Neural cell (in vitro differentiated cells): ENCODE results near the gene FBXO42. TPM values are rescaled to one million over a fixed set of nuclear protein-coding genes. Genes with fewer than 3 reads are reported as not detected.

ENCODE experiments used
- H2AFZ ChIP-seq: fragments of 200-600, 300-800 bp; sonication (generic), shearing (Covaris generic); 2 replicates; pipeline ENCODE4 v1.6.0; 2014; ENCODE audit warnings: low read depth, mild to moderate bottlenecking, antibody characterized with exemption, low read length, moderate library complexity
- H3F3A ChIP-seq: fragments of 200-600 bp; shearing (Covaris generic); 2 replicates; pipeline ENCODE4 v1.6.1; 2016; ENCODE audit warnings: mild to moderate bottlenecking, moderate library complexity, mixed read lengths, antibody characterized with exemption, low read length; ENCODE audit not compliant: insufficient read depth, poor library complexity, severe bottlenecking
- H3K27ac ChIP-seq: fragments of 200-600, 300-800 bp; sonication (generic), shearing (Covaris generic); 2 replicates; pipeline ENCODE4 v1.5.1; 2014; ENCODE audit warnings: mild to moderate bottlenecking, low read length, moderate library complexity
- H3K27me3 ChIP-seq: fragments of 300-800, 200-600 bp; sonication (generic), shearing (Covaris generic); 2 replicates; pipeline ENCODE4 v1.6.0; 2014; ENCODE audit warnings: mild to moderate bottlenecking, low read depth, low read length, moderate library complexity; ENCODE audit not compliant: insufficient read depth
- H3K36me3 ChIP-seq: fragments of 300-800, 200-600 bp; sonication (generic), shearing (Covaris generic); 2 replicates; pipeline ENCODE4 v1.5.1; 2014; ENCODE audit warnings: mild to moderate bottlenecking, antibody characterized with exemption, low read length, moderate library complexity; ENCODE audit not compliant: insufficient read depth
- H3K4me2 ChIP-seq: fragments of 300-800, 200-600 bp; sonication (generic), shearing (Covaris generic); 2 replicates; pipeline ENCODE4 v1.6.0; 2014; ENCODE audit warnings: mild to moderate bottlenecking, low read length
- H3K4me3 ChIP-seq: fragments of 300-800, 200-600 bp; sonication (generic), shearing (Covaris generic); 2 replicates; pipeline ENCODE4 v1.5.1; 2014; ENCODE audit warnings: mild to moderate bottlenecking, low read length, moderate library complexity
- H3K79me2 ChIP-seq: fragments of 200-600 bp; shearing (Covaris generic); replicated peaks from 2 replicates; pipeline ENCODE4 v1.6.0; 2014; ENCODE audit warnings: mild to moderate bottlenecking, low read length, moderate library complexity; ENCODE audit not compliant: insufficient read depth
- H3K9ac ChIP-seq: fragments of 300-800, 200-600 bp; sonication (generic), shearing (Covaris generic); 2 replicates; pipeline ENCODE4 v1.6.1; 2016; ENCODE audit warnings: mild to moderate bottlenecking, low read length, mixed read lengths
- H3K9me2 ChIP-seq: fragments of 200-600 bp; shearing (Covaris generic); 2 replicates; pipeline ENCODE4 v1.6.1; 2016; ENCODE audit warnings: mild to moderate bottlenecking, low read length, mixed read lengths; ENCODE audit not compliant: insufficient read depth
- H3K9me3 ChIP-seq: fragments of 200-600, 300-800 bp; sonication (generic), shearing (Covaris generic); 2 replicates; pipeline ENCODE4 v1.6.1; 2016; ENCODE audit warnings: mild to moderate bottlenecking, mixed run types, low read length, moderate library complexity, mixed read lengths
- H4K20me1 ChIP-seq: fragments of 200-600 bp; shearing (Covaris generic); 2 replicates; pipeline ENCODE4 v1.6.1; 2016; ENCODE audit warnings: mild to moderate bottlenecking, mixed run types; ENCODE audit not compliant: insufficient read depth
- CTCF ChIP-seq: fragments of 450-650 bp; IDR thresholded peaks from 2 replicates; pipeline ENCODE4 v1.5.1; 2014; ENCODE audit warnings: antibody characterized with exemption, mild to moderate bottlenecking, moderate library complexity; ENCODE audit not compliant: poor library complexity, severe bottlenecking
- EP300 ChIP-seq: fragments of 450-650 bp; conservative IDR thresholded peaks from 2 replicates; pipeline ENCODE4 v1.6.1; 2014; ENCODE audit warnings: antibody characterized with exemption, mild to moderate bottlenecking, moderate library complexity; ENCODE audit not compliant: poor library complexity, severe bottlenecking
- EZH2 ChIP-seq: fragments of 200-600, 300-800 bp; shearing (Covaris generic), sonication (generic); IDR thresholded peaks from 2 replicates; pipeline ENCODE4 v1.6.1; 2014; ENCODE audit warnings: antibody characterized with exemption, low read length, borderline replicate concordance, mild to moderate bottlenecking; ENCODE audit not compliant: insufficient read depth, poor library complexity, severe bottlenecking
- MXI1 ChIP-seq: fragments of 450-650 bp; conservative IDR thresholded peaks from 2 replicates; pipeline ENCODE4 v1.6.1; 2014; ENCODE audit warnings: antibody characterized with exemption, mild to moderate bottlenecking; ENCODE audit not compliant: poor library complexity, severe bottlenecking
- POLR2AphosphoS5 ChIP-seq: IDR thresholded peaks from 2 replicates; pipeline ENCODE4 v1.6.1; 2012
- RAD21 ChIP-seq: fragments of 450-650 bp; conservative IDR thresholded peaks from 2 replicates; pipeline ENCODE4 v1.6.1; 2014; ENCODE audit warnings: antibody characterized with exemption, mild to moderate bottlenecking, moderate library complexity
- REST ChIP-seq: IDR thresholded peaks from 2 replicates; pipeline ENCODE4 v1.6.1; 2012; ENCODE audit warnings: borderline replicate concordance
- SMC3 ChIP-seq: fragments of 450-650 bp; conservative IDR thresholded peaks from 2 replicates; pipeline ENCODE4 v1.6.1; 2014; ENCODE audit warnings: antibody characterized with exemption, mild to moderate bottlenecking, moderate library complexity; ENCODE audit not compliant: poor library complexity
- TAF1 ChIP-seq: IDR thresholded peaks from 2 replicates; pipeline ENCODE4 v1.6.1; 2012; ENCODE audit warnings: low read depth
- polyA plus RNA-seq: library from polyadenylated mRNA; depleted of rRNA; stranded (reverse); fragments of >200 nt; gene quantifications from 2 replicates; pipeline ENCODE4 v1.2.3, GENCODE V29; 2014

The FBXO42 gene
- polyA plus RNA-seq, 1 donor from 2014 or later = 30.1 TPM

GRCh38 chr1:16342331-16343062 lies 9.8 kb downstream of the FBXO42 start:
- Histone ChIP-seq H3K27ac (no peak overlapping the region), H3K9ac (no peak overlapping the region), H3K36me3 (no peaks in the 10 kb centered on the region), H3K27me3 (no peaks in the 10 kb centered on the region), H3K9me3 (no peaks in the 10 kb centered on the region), H3K79me2 (peaks cover 69% of the 10 kb centered on the region), H3K9me2 (no peaks in the 10 kb centered on the region), H3K4me3 (no peak overlapping the region), H2AFZ (no peak overlapping the region), H4K20me1 (no peaks in the 10 kb centered on the region), H3K4me2 (no peak overlapping the region), H3F3A (no peaks in the 10 kb centered on the region)
- TF ChIP-seq REST (no peak), MXI1 (no peak)

GRCh38 chr1:16340673-16341072 lies 11.6 kb downstream of the FBXO42 start:
- Histone ChIP-seq H3K27me3 (no peaks in the 10 kb centered on the region), H3K9me3 (no peaks in the 10 kb centered on the region), H3K79me2 (peaks cover 58% of the 10 kb centered on the region), H3K27ac (no peak overlapping the region), H3K4me2 (no peak overlapping the region), H3K9me2 (no peaks in the 10 kb centered on the region), H3K9ac (no peak overlapping the region), H3K36me3 (no peaks in the 10 kb centered on the region), H3F3A (no peaks in the 10 kb centered on the region), H2AFZ (no peak overlapping the region), H4K20me1 (no peaks in the 10 kb centered on the region), H3K4me3 (no peak overlapping the region)
- TF ChIP-seq POLR2AphosphoS5 = no peak
- no peak for TF ChIP-seq CTCF
- TF ChIP-seq RAD21 = no peak
- TF ChIP-seq EZH2 = no peak
- no peak for TF ChIP-seq SMC3
- TF ChIP-seq TAF1 = no peak
- TF ChIP-seq MXI1 = no peak
- no peak for TF ChIP-seq EP300
- no peak for TF ChIP-seq REST
